Retinal pigment epithelial cell (primary cell): ENCODE measurements around the gene NCAN.

Source experiments
- DNase-seq: peaks from one replicate; pipeline ENCODE4 v3.0.0-alpha.2; 2010; ENCODE audit warnings: low read depth
- H3K4me3 ChIP-seq: 2 replicates; pipeline ENCODE4 v1.5.1; 2011; ENCODE audit warnings: mild to moderate bottlenecking, low read length, control low read depth, moderate library complexity
- TF ChIP-seq, protein P1 (sequence below): conservative IDR thresholded peaks from 2 replicates; pipeline ENCODE4 v1.5.1; 2011; ENCODE audit warnings: low read depth, low read length, control low read depth, inconsistent platforms

The NCAN gene

DNA sequence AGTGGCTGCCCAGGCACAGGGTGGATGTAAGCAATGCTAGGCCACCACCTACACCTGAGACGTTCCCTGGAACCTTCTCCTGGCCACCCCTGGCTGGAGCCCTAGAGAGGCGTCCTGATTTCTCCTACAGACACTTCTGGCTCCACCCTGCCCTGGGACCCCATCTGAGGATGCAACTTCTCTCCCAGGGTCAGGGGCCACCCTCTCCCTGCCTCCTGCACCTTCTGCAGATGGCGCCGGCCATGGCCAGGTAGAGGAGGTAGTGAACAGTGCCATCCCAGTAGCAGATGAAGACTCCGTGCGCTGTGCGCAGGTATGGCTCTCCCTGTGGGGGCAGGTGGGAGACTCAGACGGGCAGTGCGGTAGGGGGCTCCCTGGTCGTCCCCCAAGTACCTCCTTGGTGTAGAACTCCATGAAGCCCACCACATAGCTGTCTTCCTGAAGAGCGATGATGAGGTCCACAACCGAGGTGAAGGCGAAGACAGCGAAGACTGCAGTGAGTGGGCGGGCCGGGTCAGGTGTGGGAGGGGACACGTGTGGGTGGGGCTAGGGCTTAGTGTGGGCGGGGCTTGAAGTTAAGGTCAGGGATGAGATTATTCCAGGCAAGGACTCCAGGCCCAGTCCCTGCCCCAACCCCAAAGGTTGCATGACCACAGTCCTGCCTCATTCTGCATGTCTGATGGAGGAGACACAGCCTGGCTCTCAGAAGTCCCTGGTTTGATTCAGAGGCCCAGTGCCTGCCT is 58.4 kb downstream of the NCAN start:
- TF ChIP-seq, protein P1, sequence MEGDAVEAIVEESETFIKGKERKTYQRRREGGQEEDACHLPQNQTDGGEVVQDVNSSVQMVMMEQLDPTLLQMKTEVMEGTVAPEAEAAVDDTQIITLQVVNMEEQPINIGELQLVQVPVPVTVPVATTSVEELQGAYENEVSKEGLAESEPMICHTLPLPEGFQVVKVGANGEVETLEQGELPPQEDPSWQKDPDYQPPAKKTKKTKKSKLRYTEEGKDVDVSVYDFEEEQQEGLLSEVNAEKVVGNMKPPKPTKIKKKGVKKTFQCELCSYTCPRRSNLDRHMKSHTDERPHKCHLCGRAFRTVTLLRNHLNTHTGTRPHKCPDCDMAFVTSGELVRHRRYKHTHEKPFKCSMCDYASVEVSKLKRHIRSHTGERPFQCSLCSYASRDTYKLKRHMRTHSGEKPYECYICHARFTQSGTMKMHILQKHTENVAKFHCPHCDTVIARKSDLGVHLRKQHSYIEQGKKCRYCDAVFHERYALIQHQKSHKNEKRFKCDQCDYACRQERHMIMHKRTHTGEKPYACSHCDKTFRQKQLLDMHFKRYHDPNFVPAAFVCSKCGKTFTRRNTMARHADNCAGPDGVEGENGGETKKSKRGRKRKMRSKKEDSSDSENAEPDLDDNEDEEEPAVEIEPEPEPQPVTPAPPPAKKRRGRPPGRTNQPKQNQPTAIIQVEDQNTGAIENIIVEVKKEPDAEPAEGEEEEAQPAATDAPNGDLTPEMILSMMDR: no peak
- H3K4me3 ChIP-seq: no peak overlapping the region
- DNase-seq: no peak

- DNase-seq: no peak
- H3K4me3 ChIP-seq: no peak overlapping the region
- TF ChIP-seq, protein P1: no peak
These were observed 59.2 kb downstream of the NCAN start for GRCh38 chr19:19270749-19271571.

- no peak for DNase-seq
- TF ChIP-seq, protein P1: no peak
- no peak overlapping the region for H3K4me3 ChIP-seq
These were observed 60.3 kb downstream of the NCAN start for GRCh38 chr19:19271828-19272599.

GRCh38 chr19:19274146-19274545 is 62.4 kb downstream of the NCAN start:
- no peak overlapping the region for H3K4me3 ChIP-seq
- DNase-seq: no peak
- TF ChIP-seq, protein P1: no peak

GRCh38 chr19:19274716-19275565 is 63.2 kb downstream of the NCAN start:
- no peak for DNase-seq
- no peak overlapping the region for H3K4me3 ChIP-seq
- TF ChIP-seq, protein P1: no peak

DNA sequence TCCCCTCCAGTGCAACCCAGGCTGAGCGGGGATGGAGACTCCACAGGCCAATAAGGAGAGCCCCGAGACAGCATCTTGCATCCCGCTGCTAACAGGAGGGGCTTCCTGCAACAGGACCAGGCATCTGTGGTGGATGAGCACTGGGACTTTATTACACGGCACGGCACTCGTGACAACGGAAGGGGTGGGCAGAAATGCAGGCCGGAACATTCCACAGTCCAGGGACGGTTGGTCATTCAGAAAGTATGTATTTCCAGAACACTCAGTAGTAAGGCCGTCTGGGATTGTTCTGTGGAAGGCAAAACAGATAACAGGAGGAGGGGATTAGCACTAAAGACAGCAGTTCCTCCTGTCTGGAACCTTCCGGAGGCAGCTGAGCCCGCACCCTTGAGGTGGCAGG is 64.6 kb downstream of the NCAN start:
- no peak for DNase-seq
- TF ChIP-seq, protein P1: no peak
- H3K4me3 ChIP-seq: no peak overlapping the region
